ENCODE data around the gene SH3BP2. TPM values are rescaled to one million over a fixed set of nuclear protein-coding genes. Genes with fewer than 3 reads are reported as not detected.

Gene SH3BP2
- polyA plus RNA-seq, 1 experiment: 14.8 TPM

DNA sequence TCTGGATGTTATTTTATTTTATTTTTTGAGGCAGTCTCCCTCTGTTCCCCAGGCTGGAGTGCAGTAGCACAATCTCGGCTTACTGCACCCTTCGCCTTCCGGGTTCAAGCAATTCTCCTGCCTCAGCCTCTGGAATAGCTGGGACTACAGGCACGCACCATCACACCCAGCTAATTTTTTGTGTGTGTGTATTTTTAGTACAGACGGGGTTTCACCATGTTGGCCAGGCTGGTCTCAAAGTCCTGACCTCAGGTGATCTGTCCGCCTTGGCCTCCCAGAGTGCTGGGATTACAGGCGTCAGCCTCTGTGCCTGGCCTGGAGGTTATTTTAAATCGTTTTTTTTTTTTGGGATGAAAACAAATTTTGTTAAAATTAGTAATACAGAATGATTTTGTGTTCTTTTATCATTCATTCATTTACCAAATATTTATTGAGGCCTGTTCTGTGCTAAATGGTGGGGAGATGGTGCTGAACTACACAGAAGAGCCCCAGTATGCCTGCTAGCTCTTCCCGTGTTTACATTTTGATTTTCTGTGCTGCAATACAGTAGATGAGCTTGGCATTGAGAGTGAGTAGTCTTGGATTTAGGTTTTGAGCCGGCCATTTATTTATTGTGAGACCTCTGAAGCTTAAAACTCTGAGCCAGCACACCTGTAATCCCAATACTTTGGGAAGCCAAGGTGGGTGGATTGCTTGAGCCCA, 73.4 kb downstream of the SH3BP2 start:
- TF ChIP-seq CTCF (IDR thresholded peaks at IDR 0.05; ENCODE audit: low read depth, low read length): no peak
- Histone ChIP-seq H3K27me3 (ENCODE audit: control insufficient read depth, insufficient read depth, low read length) (no peaks in the 10 kb centered on the region), H3K27ac (ENCODE audit: low read depth, low read length) (no peak overlapping the region), H3K9me3 (ENCODE audit: control insufficient read depth, insufficient read depth, low read length) (no peaks in the 10 kb centered on the region), H3K4me3 (ENCODE audit: low read depth, low read length) (no peak overlapping the region)
- DNase-seq (ENCODE audit: low read depth, low spot score): no peak
- ChIA-PET POLR2A (interaction anchor here (1.6 kb wide), 1 partner anchor 49 kb away, joined by 3 read pairs; no protein-coding TSS in a partner anchor), CTCF (interaction anchor here (1.1 kb wide), 1 partner anchor 102 kb away, joined by 3 read pairs; no protein-coding TSS in a partner anchor)

DNA sequence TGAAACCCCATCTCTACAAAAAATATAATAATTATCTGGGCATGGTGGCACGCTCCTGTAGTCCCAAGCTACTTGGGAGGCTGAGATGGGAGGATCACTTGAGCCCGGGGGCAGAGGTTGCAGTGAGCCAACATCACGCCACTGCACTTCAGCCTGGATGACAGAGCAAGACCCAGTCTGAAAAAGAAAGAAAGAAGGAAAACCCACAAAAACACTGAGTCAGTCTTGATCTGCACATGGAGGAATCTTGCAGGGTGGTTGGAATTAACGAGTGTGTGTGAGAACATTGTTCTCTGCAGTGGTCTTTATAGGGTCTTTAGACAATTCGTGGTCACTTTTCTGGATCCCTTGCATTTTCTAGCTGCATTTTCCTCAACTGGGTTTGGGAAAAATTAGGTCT, 74.0 kb downstream of the SH3BP2 start:
- ChIA-PET POLR2A (interaction anchor here (1.6 kb wide), 1 partner anchor 49 kb away, joined by 3 read pairs; no protein-coding TSS in a partner anchor), CTCF (no interaction called here)
- Histone ChIP-seq H3K27ac (ENCODE audit: low read depth, low read length) (no peak overlapping the region), H3K27me3 (ENCODE audit: control insufficient read depth, insufficient read depth, low read length) (no peaks in the 10 kb centered on the region), H3K9me3 (ENCODE audit: control insufficient read depth, insufficient read depth, low read length) (no peaks in the 10 kb centered on the region), H3K4me3 (ENCODE audit: low read depth, low read length) (no peak overlapping the region)
- TF ChIP-seq CTCF (IDR thresholded peaks at IDR 0.05; ENCODE audit: low read depth, low read length): no peak
- DNase-seq (ENCODE audit: low read depth, low spot score): no peak

GRCh38 chr4:2867758-2868491, 75.0 kb downstream of the SH3BP2 start:
- peak overlapping the region; percentile 46 for H3K4me3 ChIP-seq (ENCODE audit: low read depth, low read length)
- DNase-seq (ENCODE audit: low read depth, low spot score): no peak
- CTCF ChIA-PET: interaction anchor here (0.6 to 0.8 kb wide), 2 partner anchors 104 to 664 kb away, joined by 3 read pairs; no protein-coding TSS in a partner anchor
- H3K27ac ChIP-seq (ENCODE audit: low read depth, low read length): peak overlapping the region; percentile 80
- no peaks in the 10 kb centered on the region for H3K27me3 ChIP-seq (ENCODE audit: control insufficient read depth, insufficient read depth, low read length)
- no peak for TF ChIP-seq CTCF (IDR thresholded peaks at IDR 0.05; ENCODE audit: low read depth, low read length)
- POLR2A ChIA-PET: interaction anchor here (0.6 kb wide), 1 partner anchor 1022 kb away, joined by 3 read pairs; no protein-coding TSS in a partner anchor
- no peaks in the 10 kb centered on the region for H3K9me3 ChIP-seq (ENCODE audit: control insufficient read depth, insufficient read depth, low read length)

- DNase-seq (ENCODE audit: low read depth, low spot score): no peak
- Histone ChIP-seq H3K4me3 (ENCODE audit: low read depth, low read length) (no peak overlapping the region; the same call in 1 of the 2 replicates), H3K27me3 (ENCODE audit: control insufficient read depth, insufficient read depth, low read length) (no peaks in the 10 kb centered on the region), H3K9me3 (ENCODE audit: control insufficient read depth, insufficient read depth, low read length) (no peaks in the 10 kb centered on the region), H3K27ac (ENCODE audit: low read depth, low read length) (peak overlapping the region; percentile 80)
- ChIA-PET CTCF (no interaction called here), POLR2A (no interaction called here)
- no peak for TF ChIP-seq CTCF (IDR thresholded peaks at IDR 0.05; ENCODE audit: low read depth, low read length)
Observed at GRCh38 chr4:2868877-2869487, 76.1 kb downstream of the SH3BP2 start.
